Activated T-helper 2 cell treated with anti-CD3 and anti-CD28 coated beads, Interferon-gamma antibody, Interleukin-2, Interleukin-4, amounts not matched to agents 10 μg/mL and 5 μg/mL and 100 μg/mL, durations not matched to agents 14 hours and 24 hours and 36 hours (primary cell): ENCODE data around the gene ACR. TPM values are rescaled to one million over a fixed set of nuclear protein-coding genes. Genes with fewer than 3 reads are reported as not detected.

Source experiments
- DNase-seq: peaks from one replicate; pipeline ENCODE4 v3.0.0; 2021; ENCODE audit warnings: low spot score
- H3K27ac Mint-ChIP-seq: one replicate; pipeline ENCODE4 v1.8.0; 2021; ENCODE audit warnings: mixed read lengths
- H3K27me3 Mint-ChIP-seq: one replicate; pipeline ENCODE4 v1.8.0; 2021; ENCODE audit warnings: low read depth, mixed read lengths
- H3K36me3 Mint-ChIP-seq: one replicate; pipeline ENCODE4 v1.8.0; 2021; ENCODE audit warnings: low read depth, mixed read lengths
- H3K4me1 Mint-ChIP-seq: one replicate; pipeline ENCODE4 v1.8.0; 2021; ENCODE audit warnings: low read depth, mixed read lengths
- H3K4me3 Mint-ChIP-seq: one replicate; pipeline ENCODE4 v1.8.0; 2021; ENCODE audit warnings: low read depth, mild to moderate bottlenecking, moderate library complexity, mixed read lengths
- H3K9me3 Mint-ChIP-seq: one replicate; pipeline ENCODE4 v1.8.0; 2021; ENCODE audit warnings: mixed read lengths
- intact Hi-C: fragments of 100-400 bp; cut with micrococcal nuclease; formaldehyde crosslinking; loops from one replicate; pipeline ENCODE4 v1.15.1; 2023
- total RNA-seq: library from RNA; stranded (reverse); gene quantifications from 2 replicates; pipeline ENCODE4 v1.2.3, GENCODE V29; 2022

The ACR gene
- total RNA-seq, 1 donor from 2014 or later = not detected

DNA sequence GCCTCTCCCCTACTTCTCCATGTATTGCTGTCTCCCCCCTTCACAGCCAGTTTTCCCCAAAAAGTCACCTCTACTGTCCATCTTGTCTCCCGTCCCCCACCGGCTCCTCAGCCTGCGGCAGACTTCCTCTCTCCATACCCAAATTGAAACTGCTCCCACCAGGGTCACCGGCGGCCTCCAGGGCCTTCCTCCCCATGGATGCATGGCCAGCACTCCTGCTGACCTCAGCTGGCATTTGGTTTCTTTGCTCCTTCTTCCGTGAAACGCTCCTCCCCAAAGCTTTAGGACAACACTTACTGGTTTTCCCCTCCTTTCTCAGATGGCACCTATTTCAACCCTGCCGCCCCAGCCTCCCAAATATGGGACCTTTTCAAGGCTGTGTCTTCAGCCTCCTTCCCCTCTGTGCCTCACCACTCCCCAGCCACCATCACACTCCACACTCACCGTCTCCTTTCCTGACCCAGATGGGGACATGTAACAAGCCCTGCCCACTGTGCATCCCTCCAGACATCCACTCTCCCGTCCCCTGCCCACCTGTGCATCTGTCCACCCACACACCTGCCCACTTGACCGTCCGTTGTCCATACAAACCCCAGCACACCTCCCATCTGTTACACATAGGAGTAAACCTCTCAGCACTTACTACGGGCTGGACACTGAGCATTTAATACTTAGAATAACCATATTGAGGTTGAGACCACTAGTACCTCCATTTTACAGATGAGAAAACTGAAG lies 21.5 kb upstream of the ACR start:
- intact Hi-C loops = no loop called here
- Mint-ChIP-seq H3K36me3 (no peaks in the 10 kb centered on the region), H3K9me3 (no peaks in the 10 kb centered on the region), H3K4me1 (no peaks in the 10 kb centered on the region), H3K4me3 (no peak overlapping the region), H3K27ac (no peak overlapping the region), H3K27me3 (no peaks in the 10 kb centered on the region)
- DNase-seq = no peak

DNA sequence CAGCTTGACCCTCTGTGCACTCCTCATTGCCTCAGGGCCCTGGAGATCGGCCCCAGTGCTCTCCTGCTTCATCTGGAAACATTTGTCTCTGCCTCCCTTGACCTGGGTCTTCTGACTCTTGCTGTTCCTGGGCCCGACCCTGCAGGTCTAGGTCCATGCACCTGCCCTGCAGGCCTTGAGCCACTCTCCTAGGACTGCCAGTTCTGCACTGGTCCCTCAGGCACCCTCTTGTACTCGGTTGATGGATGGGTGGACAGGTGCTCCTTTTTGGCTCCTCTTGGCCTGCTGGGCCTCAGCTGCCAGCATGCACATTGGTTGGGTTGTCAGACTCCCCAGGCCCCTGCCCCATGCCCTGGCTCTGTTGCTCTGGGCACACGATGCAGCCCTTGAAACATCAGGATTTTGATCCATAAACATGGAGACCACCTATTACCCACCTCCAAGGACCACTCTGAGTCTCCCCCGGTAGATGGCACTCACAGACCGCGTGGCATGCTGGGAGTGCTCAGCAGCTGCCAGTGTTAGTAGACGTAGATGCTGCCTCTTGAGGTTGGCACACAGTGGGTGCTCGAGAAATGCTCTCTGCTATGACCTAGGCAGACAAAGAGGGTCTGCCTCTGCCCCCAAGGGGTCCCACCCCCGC lies 20.2 kb upstream of the ACR start:
- no peaks in the 10 kb centered on the region for H3K27me3 Mint-ChIP-seq
- no peaks in the 10 kb centered on the region for H3K4me1 Mint-ChIP-seq
- H3K36me3 Mint-ChIP-seq = no peaks in the 10 kb centered on the region

DNA sequence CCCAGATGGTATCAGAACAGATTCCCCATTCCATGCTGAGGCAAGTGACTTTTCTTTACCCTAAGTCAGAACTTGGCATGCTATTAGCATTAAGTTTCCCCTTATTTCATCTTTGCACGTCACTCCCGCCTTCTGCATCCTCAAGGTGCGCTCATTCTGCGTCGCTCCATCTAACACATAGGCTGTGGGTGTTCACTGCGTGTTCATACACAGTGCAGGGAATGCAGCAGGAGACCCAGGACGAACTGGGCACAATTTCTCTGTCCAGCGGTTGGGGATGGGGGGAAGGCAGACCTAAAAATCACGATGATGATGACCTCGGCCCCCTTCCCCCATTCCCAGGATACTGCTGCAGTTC lies 19.7 kb upstream of the ACR start:
- H3K4me1 Mint-ChIP-seq = no peaks in the 10 kb centered on the region
- DNase-seq = no peak
- intact Hi-C loops = no loop called here
- no peaks in the 10 kb centered on the region for H3K27me3 Mint-ChIP-seq
- H3K27ac Mint-ChIP-seq = no peak overlapping the region
- H3K9me3 Mint-ChIP-seq = no peaks in the 10 kb centered on the region
- no peak overlapping the region for H3K4me3 Mint-ChIP-seq
- no peaks in the 10 kb centered on the region for H3K36me3 Mint-ChIP-seq

More for the DNA sequence above, 20.2 kb upstream of the ACR start:
- no peak for DNase-seq
- intact Hi-C loops = no loop called here
- H3K9me3 Mint-ChIP-seq = no peaks in the 10 kb centered on the region
- H3K27ac Mint-ChIP-seq = no peak overlapping the region
- H3K4me3 Mint-ChIP-seq = no peak overlapping the region

DNA sequence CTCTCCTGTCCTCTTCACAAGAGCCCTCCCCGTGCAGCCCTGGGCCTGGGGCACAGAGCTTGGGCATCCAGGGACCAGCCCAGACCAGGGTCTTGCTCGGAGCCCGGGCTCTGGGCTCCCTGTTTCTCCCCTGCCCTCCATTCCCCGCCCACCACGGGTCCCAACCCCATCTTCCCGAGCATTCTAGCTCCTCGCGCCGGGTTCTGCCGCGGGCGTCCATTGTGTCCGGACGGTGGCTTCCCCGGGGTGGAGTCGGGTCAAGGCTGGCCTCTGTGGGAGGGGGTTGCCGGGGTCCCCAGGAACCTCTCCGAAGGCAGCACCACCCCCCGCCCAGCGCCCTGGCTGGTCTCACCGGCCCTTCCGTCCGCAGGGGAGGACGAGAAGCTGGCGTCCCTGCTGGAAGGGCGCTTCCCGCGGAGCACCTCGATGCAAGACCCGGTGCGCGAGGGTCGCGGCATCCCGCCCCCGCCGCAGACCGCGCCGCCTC lies 18.1 kb upstream of the ACR start:
- Mint-ChIP-seq H3K27me3 (no peaks in the 10 kb centered on the region), H3K4me3 (no peak overlapping the region), H3K4me1 (no peaks in the 10 kb centered on the region), H3K36me3 (no peaks in the 10 kb centered on the region), H3K27ac (no peak overlapping the region), H3K9me3 (no peaks in the 10 kb centered on the region)
- intact Hi-C loops = no loop called here
- DNase-seq = no peak

DNA sequence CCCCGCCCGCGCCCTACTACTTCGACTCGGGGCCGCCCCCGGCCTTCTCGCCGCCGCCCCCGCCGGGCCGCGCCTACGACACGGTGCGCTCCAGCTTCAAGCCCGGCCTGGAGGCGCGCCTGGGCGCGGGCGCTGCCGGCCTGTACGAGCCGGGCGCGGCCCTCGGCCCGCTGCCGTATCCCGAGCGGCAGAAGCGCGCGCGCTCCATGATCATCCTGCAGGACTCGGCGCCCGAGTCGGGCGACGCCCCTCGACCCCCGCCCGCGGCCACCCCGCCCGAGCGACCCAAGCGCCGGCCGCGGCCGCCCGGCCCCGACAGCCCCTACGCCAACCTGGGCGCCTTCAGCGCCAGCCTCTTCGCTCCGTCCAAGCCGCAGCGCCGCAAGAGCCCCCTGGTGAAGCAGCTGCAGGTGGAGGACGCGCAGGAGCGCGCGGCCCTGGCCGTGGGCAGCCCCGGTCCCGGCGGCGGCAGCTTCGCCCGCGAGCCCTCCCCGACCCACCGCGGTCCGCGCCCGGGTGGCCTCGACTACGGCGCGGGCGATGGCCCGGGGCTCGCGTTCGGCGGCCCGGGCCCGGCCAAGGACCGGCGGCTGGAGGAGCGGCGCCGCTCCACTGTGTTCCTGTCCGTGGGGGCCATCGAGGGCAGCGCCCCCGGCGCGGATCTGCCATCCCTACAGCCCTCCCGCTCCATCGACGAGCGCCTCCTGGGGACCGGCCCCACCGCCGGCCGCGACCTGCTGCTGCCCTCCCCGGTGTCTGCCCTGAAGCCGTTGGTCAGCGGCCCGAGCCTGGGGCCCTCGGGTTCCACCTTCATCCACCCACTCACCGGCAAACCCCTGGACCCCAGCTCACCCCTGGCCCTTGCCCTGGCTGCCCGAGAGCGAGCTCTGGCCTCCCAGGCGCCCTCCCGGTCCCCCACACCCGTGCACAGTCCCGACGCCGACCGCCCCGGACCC lies 17.4 kb upstream of the ACR start:
- no peaks in the 10 kb centered on the region for H3K27me3 Mint-ChIP-seq
- H3K4me3 Mint-ChIP-seq = no peak overlapping the region
- no peaks in the 10 kb centered on the region for H3K9me3 Mint-ChIP-seq
- H3K27ac Mint-ChIP-seq = no peak overlapping the region
- H3K4me1 Mint-ChIP-seq = no peaks in the 10 kb centered on the region
- DNase-seq = no peak
- no peaks in the 10 kb centered on the region for H3K36me3 Mint-ChIP-seq
- intact Hi-C loops = no loop called here

DNA sequence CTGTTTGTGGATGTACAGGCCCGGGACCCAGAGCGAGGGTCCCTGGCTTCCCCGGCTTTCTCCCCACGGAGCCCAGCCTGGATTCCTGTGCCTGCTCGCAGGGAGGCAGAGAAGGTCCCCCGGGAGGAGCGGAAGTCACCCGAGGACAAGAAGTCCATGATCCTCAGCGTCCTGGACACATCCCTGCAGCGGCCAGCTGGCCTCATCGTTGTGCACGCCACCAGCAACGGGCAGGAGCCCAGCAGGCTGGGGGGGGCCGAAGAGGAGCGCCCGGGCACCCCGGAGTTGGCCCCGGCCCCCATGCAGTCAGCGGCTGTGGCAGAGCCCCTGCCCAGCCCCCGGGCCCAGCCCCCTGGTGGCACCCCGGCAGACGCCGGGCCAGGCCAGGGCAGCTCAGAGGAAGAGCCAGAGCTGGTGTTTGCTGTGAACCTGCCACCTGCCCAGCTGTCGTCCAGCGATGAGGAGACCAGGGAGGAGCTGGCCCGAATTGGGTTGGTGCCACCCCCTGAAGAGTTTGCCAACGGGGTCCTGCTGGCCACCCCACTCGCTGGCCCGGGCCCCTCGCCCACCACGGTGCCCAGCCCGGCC lies 16.7 kb upstream of the ACR start:
- no peak for DNase-seq
- intact Hi-C loops = no loop called here
- H3K9me3 Mint-ChIP-seq = no peaks in the 10 kb centered on the region
- no peak overlapping the region for H3K4me3 Mint-ChIP-seq
- no peaks in the 10 kb centered on the region for H3K4me1 Mint-ChIP-seq
- H3K36me3 Mint-ChIP-seq = no peaks in the 10 kb centered on the region
- H3K27me3 Mint-ChIP-seq = no peaks in the 10 kb centered on the region
- no peak overlapping the region for H3K27ac Mint-ChIP-seq

DNA sequence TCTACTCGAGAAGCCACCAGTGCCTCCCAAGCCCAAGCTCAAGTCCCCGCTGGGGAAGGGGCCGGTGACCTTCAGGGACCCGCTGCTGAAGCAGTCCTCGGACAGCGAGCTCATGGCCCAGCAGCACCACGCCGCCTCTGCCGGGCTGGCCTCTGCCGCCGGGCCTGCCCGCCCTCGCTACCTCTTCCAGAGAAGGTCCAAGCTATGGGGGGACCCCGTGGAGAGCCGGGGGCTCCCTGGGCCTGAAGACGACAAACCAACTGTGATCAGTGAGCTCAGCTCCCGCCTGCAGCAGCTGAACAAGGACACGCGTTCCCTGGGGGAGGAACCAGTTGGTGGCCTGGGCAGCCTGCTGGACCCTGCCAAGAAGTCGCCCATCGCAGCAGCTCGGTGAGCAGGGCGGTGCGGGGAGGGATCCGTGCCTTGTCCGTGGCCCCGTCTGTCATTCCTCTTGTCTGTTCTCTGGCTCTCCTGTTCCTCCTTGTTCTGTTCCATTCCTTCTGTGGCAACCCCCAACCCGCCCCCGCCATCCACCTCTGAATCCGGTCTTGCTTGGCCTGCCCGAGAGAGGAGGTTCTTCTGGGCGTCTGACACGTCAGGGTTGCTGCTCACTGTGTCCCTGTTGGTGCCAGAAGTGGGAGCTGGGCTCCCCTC lies 15.8 kb upstream of the ACR start:
- H3K9me3 Mint-ChIP-seq = no peaks in the 10 kb centered on the region
- H3K36me3 Mint-ChIP-seq = no peaks in the 10 kb centered on the region
- DNase-seq = no peak
- intact Hi-C loops = no loop called here
- no peaks in the 10 kb centered on the region for H3K27me3 Mint-ChIP-seq
- no peaks in the 10 kb centered on the region for H3K4me1 Mint-ChIP-seq
- H3K4me3 Mint-ChIP-seq = no peak overlapping the region
- H3K27ac Mint-ChIP-seq = no peak overlapping the region

DNA sequence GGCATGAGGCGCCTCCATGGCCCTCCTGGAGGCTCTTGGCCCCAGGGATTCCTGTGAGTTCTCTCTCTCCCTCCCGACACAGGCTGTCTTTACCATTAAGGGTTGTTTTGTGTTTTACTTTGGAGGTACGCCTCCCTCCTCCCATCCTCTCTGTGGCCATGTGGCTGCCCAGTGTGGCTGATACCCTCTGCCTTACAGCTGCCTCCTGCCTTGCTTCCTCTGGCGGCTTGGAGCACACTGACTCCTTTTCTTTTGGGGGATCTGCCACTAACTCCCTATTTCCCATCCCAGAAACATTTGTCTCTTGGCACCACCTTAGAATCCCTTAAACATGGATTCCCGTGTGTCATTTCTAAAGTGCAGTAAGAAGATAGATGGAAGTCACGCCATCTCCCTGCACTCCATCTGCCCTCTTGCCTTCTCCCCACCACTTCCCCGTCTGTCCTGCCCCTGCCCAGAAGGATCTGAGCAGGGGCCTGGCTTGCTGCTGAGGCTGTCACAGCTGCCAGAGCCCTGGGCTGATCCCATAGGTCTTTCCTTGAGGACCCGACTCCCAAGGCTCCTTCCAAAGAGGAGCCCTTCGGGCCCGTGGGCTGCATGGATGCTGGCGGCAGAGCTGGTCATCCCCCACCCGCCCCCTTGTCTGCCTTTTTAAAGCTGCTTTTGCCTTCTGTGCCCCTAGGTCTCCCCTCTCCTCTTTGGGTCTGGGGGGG lies 15.1 kb upstream of the ACR start:
- no peak overlapping the region for H3K27ac Mint-ChIP-seq
- H3K4me1 Mint-ChIP-seq = no peaks in the 10 kb centered on the region
- intact Hi-C loops = no loop called here
- no peak for DNase-seq
- H3K27me3 Mint-ChIP-seq = no peaks in the 10 kb centered on the region
- no peaks in the 10 kb centered on the region for H3K9me3 Mint-ChIP-seq
- H3K4me3 Mint-ChIP-seq = no peak overlapping the region
- no peaks in the 10 kb centered on the region for H3K36me3 Mint-ChIP-seq

DNA sequence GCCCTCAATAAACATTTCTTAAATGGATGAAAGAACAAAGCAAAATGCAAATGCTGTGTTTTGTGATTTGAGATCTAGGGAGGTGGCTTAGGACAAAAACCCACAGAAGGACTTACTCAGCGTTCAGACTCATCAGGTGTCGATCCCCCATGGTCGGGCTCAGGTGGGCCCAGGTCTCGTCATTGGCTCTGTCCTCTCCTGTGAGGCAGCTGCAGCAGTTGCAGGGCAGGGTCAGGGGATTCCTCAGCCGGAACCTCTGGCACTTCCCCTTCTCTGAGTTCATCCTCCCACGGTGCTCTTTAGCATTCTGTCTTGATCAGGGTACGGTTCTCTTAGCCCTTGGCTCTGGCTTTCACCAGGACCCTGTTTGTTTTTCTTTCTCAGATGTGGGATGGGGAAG lies 14.0 kb upstream of the ACR start:
- no peak for DNase-seq
- no peak overlapping the region for H3K27ac Mint-ChIP-seq
- intact Hi-C loops = no loop called here
- H3K4me1 Mint-ChIP-seq = no peaks in the 10 kb centered on the region
- H3K27me3 Mint-ChIP-seq = no peaks in the 10 kb centered on the region
- no peaks in the 10 kb centered on the region for H3K9me3 Mint-ChIP-seq
- H3K4me3 Mint-ChIP-seq = no peak overlapping the region
- no peaks in the 10 kb centered on the region for H3K36me3 Mint-ChIP-seq

DNA sequence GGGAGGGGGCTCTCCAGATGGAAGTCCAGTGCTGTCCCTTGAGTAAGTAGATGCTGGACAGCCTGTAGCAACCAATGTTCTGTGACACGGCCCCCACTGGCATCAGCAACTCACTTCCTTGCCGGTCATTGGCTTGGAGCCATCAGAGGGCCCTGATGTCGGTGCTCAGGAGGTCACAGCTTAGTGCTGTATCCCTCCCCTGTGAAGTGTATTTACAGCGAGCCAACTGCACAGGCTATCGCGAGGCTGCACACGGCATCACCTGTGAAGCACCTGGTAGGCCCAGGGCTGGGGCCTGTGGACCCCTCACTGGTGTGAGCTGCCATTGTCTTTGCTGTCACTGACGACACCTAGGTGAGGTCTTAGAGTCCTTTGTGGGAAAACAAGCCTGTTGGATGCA lies 13.4 kb upstream of the ACR start:
- no peaks in the 10 kb centered on the region for H3K4me1 Mint-ChIP-seq
- no peak overlapping the region for H3K27ac Mint-ChIP-seq
- intact Hi-C loops = no loop called here
- no peaks in the 10 kb centered on the region for H3K9me3 Mint-ChIP-seq
- no peaks in the 10 kb centered on the region for H3K36me3 Mint-ChIP-seq
- DNase-seq = no peak
- H3K4me3 Mint-ChIP-seq = no peak overlapping the region
- H3K27me3 Mint-ChIP-seq = no peaks in the 10 kb centered on the region

DNA sequence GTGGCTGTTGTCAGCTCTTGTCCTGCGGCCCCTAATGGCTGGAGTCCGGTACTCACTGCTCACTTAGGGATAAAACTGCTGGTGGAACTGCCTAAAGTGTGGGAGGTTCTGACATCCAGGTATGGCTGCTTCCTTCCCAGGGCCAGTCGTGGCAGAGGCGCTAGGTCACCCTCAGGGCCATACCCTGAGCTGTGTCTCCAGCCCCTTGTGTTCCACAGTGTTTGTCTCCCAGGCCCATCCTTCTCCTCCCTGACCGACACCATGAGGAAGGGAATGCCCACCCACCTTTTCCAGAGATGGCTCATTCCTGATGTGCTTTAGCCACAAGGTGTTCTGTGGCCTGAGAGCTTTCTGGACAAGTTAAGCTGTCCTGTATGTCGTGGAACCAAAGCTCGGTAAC lies 12.4 kb upstream of the ACR start:
- DNase-seq = no peak
- Mint-ChIP-seq H3K27me3 (no peaks in the 10 kb centered on the region), H3K27ac (no peak overlapping the region), H3K4me3 (no peak overlapping the region), H3K36me3 (no peaks in the 10 kb centered on the region), H3K9me3 (no peaks in the 10 kb centered on the region), H3K4me1 (no peaks in the 10 kb centered on the region)
- intact Hi-C loops = no loop called here
